ENCODE measurements around the gene CGB1. TPM values are rescaled to one million over a fixed set of nuclear protein-coding genes. Genes with fewer than 3 reads are reported as not detected.

CGB1 gene
- total RNA-seq, 4 donors from 2014 or later = not detected

GRCh38 chr19:49067554-49067953 is 30.9 kb upstream of the CGB1 start:
- no peak for DNase-seq (ENCODE audit: low spot score in 2 of 2)
- Histone ChIP-seq H3K4me1 (peaks cover 0 to 18% (median 6%) of the 10 kb centered on the region in 4 donors), H3K9me3 (peaks cover 0 to 6% (median 0%) of the 10 kb centered on the region in 4 donors), H3K27me3 (peaks cover 6 to 96% of the 10 kb centered on the region in 2 donors), H3K36me3 (no peaks in the 10 kb centered on the region), H3K4me3 (no peak overlapping the region), H3K27ac (no peak overlapping the region)
- WGBS, 2 donors = 48 to 58% methylated on average over 3 of the region's 3 CpGs
- TF ChIP-seq EP300 (IDR thresholded peaks at IDR 0.05) = no peak
- no peak for TF ChIP-seq CTCF (IDR thresholded peaks at IDR 0.05)
- TF ChIP-seq POLR2A (IDR thresholded peaks at IDR 0.05) = no peak

GRCh38 chr19:49065905-49066512 is 29.3 kb upstream of the CGB1 start:
- H3K27ac ChIP-seq = no peak overlapping the region
- TF ChIP-seq EP300 (IDR thresholded peaks at IDR 0.05) (no peak), POLR2A (IDR thresholded peaks at IDR 0.05) (no peak), CTCF (IDR thresholded peaks at IDR 0.05) (no peak)
- H3K4me3 ChIP-seq = no peak overlapping the region
- H3K9me3 ChIP-seq = peaks cover 0 to 6% (median 0%) of the 10 kb centered on the region in 4 donors
- peaks cover 0 to 11% (median 6%) of the 10 kb centered on the region in 4 donors for H3K4me1 ChIP-seq
- 44 to 53% methylated on average over 10 to 13 of the region's 13 CpGs for WGBS, 2 donors
- H3K27me3 ChIP-seq = peaks cover 2 to 97% of the 10 kb centered on the region in 2 donors
- no peak for DNase-seq (ENCODE audit: low spot score in 2 of 2)
- no peaks in the 10 kb centered on the region for H3K36me3 ChIP-seq

- TF ChIP-seq CTCF (IDR thresholded peaks at IDR 0.05) (no peak), POLR2A (IDR thresholded peaks at IDR 0.05) (no peak), EP300 (IDR thresholded peaks at IDR 0.05) (no peak)
- Histone ChIP-seq H3K27ac (no peak within 1 kb of the TSS), H3K36me3 (no peaks in the 10 kb centered on the region), H3K27me3 (peaks cover 2 to 91% of the 10 kb centered on the region in 2 donors), H3K4me1 (peaks cover 0 to 11% (median 6%) of the 10 kb centered on the region in 4 donors), H3K9me3 (no peaks in the 10 kb centered on the region), H3K4me3 (peak within 1 kb of the TSS in 1 of 4 donors; percentile 11)
- 8 to 9% methylated on average over 18 to 23 of the region's 53 CpGs for WGBS, 2 donors
- DNase-seq (ENCODE audit: low spot score in 2 of 2) = no peak
Measured at GRCh38 chr19:49064768-49065611, 28.3 kb upstream of the CGB1 start, which contains the start of gene NTF4. Gene NTF4, minus strand, starts transcription at chr19:49064818. Its CDS starts 2,821 bp downstream, at chr19:49061997.

DNA sequence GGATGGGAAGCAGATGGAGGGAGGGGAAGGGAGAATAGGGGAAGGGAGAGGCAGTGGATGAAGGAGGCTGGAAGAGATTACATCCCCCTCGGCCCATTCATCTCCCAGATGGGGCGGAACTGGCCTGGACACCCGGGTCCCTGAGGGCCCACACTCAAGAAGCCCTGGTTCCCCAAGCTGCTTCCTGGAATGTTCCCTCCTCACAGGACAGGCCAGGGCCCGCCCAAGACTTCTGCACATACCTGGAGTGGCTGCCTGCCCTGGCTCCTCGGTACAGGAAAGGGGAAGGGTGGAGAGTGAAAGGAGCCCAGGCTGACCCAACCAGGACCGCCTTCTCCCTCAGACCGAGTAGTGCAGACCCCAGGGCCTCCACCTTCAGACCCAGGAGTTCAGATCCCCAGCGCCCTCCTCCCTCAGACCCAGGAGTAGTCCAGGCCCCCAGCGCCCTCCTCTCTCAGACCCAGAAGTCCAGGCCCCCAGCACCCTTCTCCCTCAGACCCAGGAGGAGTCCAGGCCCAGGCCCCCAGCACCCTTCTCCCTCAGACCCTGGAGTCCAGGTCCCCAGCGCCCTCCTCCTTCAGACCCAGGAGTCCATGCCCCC is 27.4 kb upstream of the CGB1 start:
- no peak for DNase-seq (ENCODE audit: low spot score in 2 of 2)
- H3K36me3 ChIP-seq = no peaks in the 10 kb centered on the region
- no peak overlapping the region for H3K27ac ChIP-seq
- 49 to 69% methylated on average over 9 to 10 of the region's 10 CpGs for WGBS, 2 donors
- H3K27me3 ChIP-seq = peaks cover 2 to 89% of the 10 kb centered on the region in 2 donors
- no peak overlapping the region for H3K4me3 ChIP-seq
- TF ChIP-seq EP300 (IDR thresholded peaks at IDR 0.05) = no peak
- peaks cover 0 to 11% (median 6%) of the 10 kb centered on the region in 4 donors for H3K4me1 ChIP-seq
- no peaks in the 10 kb centered on the region for H3K9me3 ChIP-seq

DNA sequence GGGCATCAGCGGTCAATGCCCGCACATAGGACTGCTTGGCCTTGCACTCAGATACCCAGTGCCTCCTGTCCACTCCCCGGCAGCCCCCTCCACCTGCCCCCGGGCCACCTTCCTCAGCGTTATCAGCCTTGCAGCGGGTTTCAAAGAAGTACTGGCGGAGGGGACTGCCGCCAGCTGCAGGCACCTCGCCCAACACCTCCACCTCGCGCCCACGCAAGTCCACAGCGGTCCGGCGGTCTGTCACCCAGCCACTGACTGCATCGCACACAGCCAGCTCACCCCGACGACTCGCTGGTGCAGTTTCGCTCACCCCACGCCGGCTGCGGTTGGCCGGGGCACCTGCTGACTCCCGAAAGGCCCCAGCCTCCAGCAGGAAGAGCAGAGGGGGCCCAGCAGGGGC is 24.8 kb upstream of the CGB1 start:
- H3K27ac ChIP-seq = no peak overlapping the region
- WGBS, 2 donors = 73 to 75% methylated on average over 23 to 25 of the region's 25 CpGs
- H3K9me3 ChIP-seq = no peaks in the 10 kb centered on the region
- H3K27me3 ChIP-seq = peaks cover 2 to 90% of the 10 kb centered on the region in 2 donors
- H3K36me3 ChIP-seq = no peaks in the 10 kb centered on the region
- H3K4me1 ChIP-seq = peaks cover 0 to 30% (median 19%) of the 10 kb centered on the region in 4 donors
- TF ChIP-seq EP300 (IDR thresholded peaks at IDR 0.05) = no peak
- TF ChIP-seq POLR2A (IDR thresholded peaks at IDR 0.05) = no peak
- no peak for TF ChIP-seq CTCF (IDR thresholded peaks at IDR 0.05)
- DNase-seq (ENCODE audit: low spot score in 2 of 2) = no peak
- no peak overlapping the region for H3K4me3 ChIP-seq

Data from tibial nerve (tissue), 4 donors.